Measurements from ENCODE around the gene WDFY4. TPM values are rescaled to one million over a fixed set of nuclear protein-coding genes. Genes with fewer than 3 reads are reported as not detected.

The WDFY4 gene
- total RNA-seq, 6 experiments from 2014 or later: not detected

- H3K27ac Mint-ChIP-seq: no peak overlapping the region
Measured at GRCh38 chr10:48667960-48668590, 16.6 kb upstream of the WDFY4 start.

GRCh38 chr10:48670978-48671913 lies 13.4 kb upstream of the WDFY4 start:
- H3K4me3 Mint-ChIP-seq: no peak overlapping the region
- H3K9me3 Mint-ChIP-seq: no peaks in the 10 kb centered on the region
- DNase-seq: no peak
- no peak for TF ChIP-seq CTCF (IDR thresholded peaks at IDR 0.05)
- H3K27me3 Mint-ChIP-seq (ENCODE audit: insufficient read depth): peaks cover 34% of the 10 kb centered on the region
- H3K36me3 Mint-ChIP-seq (ENCODE audit: low read depth): no peaks in the 10 kb centered on the region
- H3K27ac Mint-ChIP-seq: no peak overlapping the region
- H3K4me1 Mint-ChIP-seq (ENCODE audit: low read depth): no peaks in the 10 kb centered on the region

More at GRCh38 chr10:48667960-48668590, 16.6 kb upstream of the WDFY4 start:
- Mint-ChIP-seq H3K4me1 (ENCODE audit: low read depth) (no peaks in the 10 kb centered on the region), H3K9me3 (peaks cover 7% of the 10 kb centered on the region), H3K4me3 (no peak overlapping the region), H3K36me3 (ENCODE audit: low read depth) (no peaks in the 10 kb centered on the region), H3K27me3 (ENCODE audit: insufficient read depth) (peaks cover 46% of the 10 kb centered on the region)
- no peak for TF ChIP-seq CTCF (IDR thresholded peaks at IDR 0.05)
- DNase-seq: no peak

DNA sequence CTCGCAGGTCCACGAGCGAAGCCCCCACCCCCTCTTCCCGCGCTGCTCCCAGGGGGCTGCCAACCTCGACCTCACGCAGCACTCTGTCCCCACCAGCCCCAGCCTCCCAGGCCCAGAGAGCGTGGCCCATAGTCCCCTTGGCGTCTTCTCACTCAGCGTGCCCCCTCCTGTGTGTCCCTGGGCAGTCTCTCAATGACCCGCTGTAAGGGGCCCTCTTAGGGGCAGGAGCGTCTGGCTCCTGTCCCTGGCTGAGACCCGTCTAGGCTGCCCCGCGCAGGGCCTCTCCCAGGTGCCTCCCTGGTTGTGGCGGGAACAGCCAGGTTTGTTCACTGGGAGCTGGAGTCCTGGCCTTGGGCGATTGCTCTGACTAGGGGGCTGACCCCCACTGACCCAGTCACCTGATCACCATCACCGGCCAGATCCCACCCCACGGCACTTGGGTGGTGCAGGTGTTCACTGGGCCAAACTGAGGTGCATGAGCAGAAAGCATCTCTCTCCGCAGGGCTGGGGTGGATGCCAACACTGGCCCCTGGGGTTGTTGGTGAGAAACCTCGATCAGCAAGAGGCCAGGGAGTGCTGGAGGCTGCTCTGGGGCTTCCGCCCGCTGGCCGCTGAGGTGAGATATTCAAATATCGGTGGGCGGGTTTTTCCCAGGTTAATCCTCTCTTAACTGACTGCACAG lies 12.6 kb upstream of the WDFY4 start:
- Mint-ChIP-seq H3K4me3 (no peak overlapping the region), H3K4me1 (ENCODE audit: low read depth) (no peaks in the 10 kb centered on the region), H3K9me3 (no peaks in the 10 kb centered on the region), H3K27ac (no peak overlapping the region), H3K27me3 (ENCODE audit: insufficient read depth) (peaks cover 28% of the 10 kb centered on the region), H3K36me3 (ENCODE audit: low read depth) (no peaks in the 10 kb centered on the region)
- DNase-seq: no peak
- no peak for TF ChIP-seq CTCF (IDR thresholded peaks at IDR 0.05)

DNA sequence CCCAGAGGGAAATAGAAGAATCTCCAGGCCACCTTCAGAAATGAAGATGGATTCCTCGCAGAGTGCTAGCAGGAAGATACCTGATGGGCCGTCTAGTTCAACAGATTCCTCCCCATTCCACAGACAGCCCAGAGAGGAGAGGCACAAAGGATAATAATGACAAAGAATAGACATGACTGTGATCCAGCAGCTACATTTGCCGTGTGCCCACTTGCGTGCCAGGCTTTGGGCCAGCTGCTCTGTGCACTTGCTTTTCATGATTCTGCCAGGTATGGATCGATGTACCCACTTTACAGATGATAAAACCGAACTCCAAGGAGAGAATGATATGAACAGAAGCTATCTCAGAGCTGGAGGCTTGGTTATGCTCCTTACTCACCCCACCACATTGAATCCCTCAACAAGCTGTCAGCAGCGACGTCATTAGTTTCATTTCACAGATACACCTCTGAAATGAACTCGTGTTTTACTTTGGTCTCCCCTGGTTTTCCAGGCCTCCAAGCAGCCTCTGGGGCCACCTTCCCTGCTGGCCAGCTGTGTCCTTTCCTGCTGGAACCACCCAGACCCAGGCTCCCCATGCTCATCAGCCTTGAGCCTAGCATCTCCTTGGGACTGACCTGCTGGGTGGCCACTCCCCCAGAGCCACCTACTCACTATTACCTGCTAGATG lies 11.9 kb upstream of the WDFY4 start:
- peaks cover under 1% of the 10 kb centered on the region for H3K36me3 Mint-ChIP-seq (ENCODE audit: low read depth)
- no peak overlapping the region for H3K27ac Mint-ChIP-seq
- peaks cover under 1% of the 10 kb centered on the region; the same call in 1 of the 2 replicates for H3K9me3 Mint-ChIP-seq
- H3K27me3 Mint-ChIP-seq (ENCODE audit: insufficient read depth): peaks cover 27% of the 10 kb centered on the region
- H3K4me3 Mint-ChIP-seq: no peak overlapping the region
- no peak for TF ChIP-seq CTCF (IDR thresholded peaks at IDR 0.05)
- no peak for DNase-seq
- no peaks in the 10 kb centered on the region for H3K4me1 Mint-ChIP-seq (ENCODE audit: low read depth)

- TF ChIP-seq CTCF (IDR thresholded peaks at IDR 0.05): no peak
- DNase-seq: no peak
- Mint-ChIP-seq H3K4me1 (ENCODE audit: low read depth) (no peaks in the 10 kb centered on the region), H3K4me3 (no peak overlapping the region), H3K36me3 (ENCODE audit: low read depth) (peaks cover 4% of the 10 kb centered on the region), H3K27ac (no peak overlapping the region), H3K27me3 (ENCODE audit: insufficient read depth) (peaks cover 21% of the 10 kb centered on the region), H3K9me3 (peaks cover 4% of the 10 kb centered on the region; the same call in 1 of the 2 replicates)
Measured at GRCh38 chr10:48677625-48678024, 7.0 kb upstream of the WDFY4 start.
